Measurements from ENCODE around the gene FBXW12. TPM values are rescaled to one million over a fixed set of nuclear protein-coding genes. Genes with fewer than 3 reads are reported as not detected.

Gene FBXW12
- total and polyA plus RNA-seq, 2 donors (not counting 1 experiment from before 2014, with no cell fraction given): not detected

GRCh38 chr3:48435223-48435595 is 63.2 kb downstream of the FBXW12 start:
- Histone ChIP-seq H3K4me3 (ENCODE audit: control extremely low read depth in 1 of 5, extremely low read depth in 1 of 5, insufficient read depth in 1 of 5, low read depth in 2 of 5, low read length in 4 of 5) (no peak overlapping the region), H3K4me2 (replicated peaks; ENCODE audit: low read depth, low read length, poor library complexity, severe bottlenecking) (no peak overlapping the region), H3K27me3 (replicated peaks in 1 of 4; ENCODE audit: control extremely low read depth in 1 of 4, control insufficient read depth in 3 of 4, insufficient read depth in 4 of 4, low read length in 3 of 4) (no peaks in the 10 kb centered on the region), H3K9me3 (ENCODE audit: control extremely low read depth in 1 of 3, control insufficient read depth in 2 of 3, insufficient read depth in 1 of 3, low read length in 2 of 3) (no peaks in the 10 kb centered on the region), H3K4me1 (ENCODE audit: control insufficient read depth in 2 of 2, insufficient read depth in 2 of 2, low read length in 2 of 2) (peaks cover 10 to 13% of the 10 kb centered on the region in 2 donors), H3K27ac (ENCODE audit: low read length in 2 of 2) (no peak overlapping the region), H2AFZ (ENCODE audit: insufficient read depth, low read depth, low read length, poor library complexity, severe bottlenecking) (no peak overlapping the region), H3K79me2 (ENCODE audit: control insufficient read depth, insufficient read depth, low read length) (peaks cover 30% of the 10 kb centered on the region), H3K36me3 (replicated peaks in 1 of 2; ENCODE audit: control extremely low read depth in 1 of 2, control insufficient read depth in 1 of 2, extremely low read depth in 1 of 2, insufficient read depth in 2 of 2, low read length in 1 of 2) (peaks cover 0 to 16% of the 10 kb centered on the region in 2 experiments), H4K20me1 (ENCODE audit: control insufficient read depth, insufficient read depth, low read length, poor library complexity, severe bottlenecking) (no peaks in the 10 kb centered on the region), H3K9ac (ENCODE audit: low read length) (no peak overlapping the region)
- TF ChIP-seq CTCF (IDR thresholded peaks at IDR 0.05): no peak
- TF ChIP-seq EZH2 (IDR thresholded peaks at IDR 0.05; ENCODE audit: borderline replicate concordance, insufficient read depth, low read depth, low read length, poor library complexity, severe bottlenecking): no peak
- Mint-ChIP-seq H3K4me1 (peaks cover 20% of the 10 kb centered on the region), H3K27ac (no peak overlapping the region), H3K9me3 (ENCODE audit: insufficient read depth) (no peaks in the 10 kb centered on the region), H3K4me3 (no peak overlapping the region), H3K27me3 (no peaks in the 10 kb centered on the region)
- DNase-seq (no peak), ATAC-seq (ENCODE audit: low read depth) (no peak)
- ChIA-PET POLR2A (interaction anchor here (1.3 kb wide), 1 partner anchor 31 kb away, joined by 4 read pairs; a partner anchor contains a TSS), CTCF (interaction anchor here (0.7 to 13.4 kb wide), 31 partner anchors 12 to 247 kb away, joined by 3 to 330 read pairs (median 13); partner anchors contain the start of genes ATRIP, CDC25A, NME6 and PFKFB4)
- WGBS (ENCODE audit: insufficient coverage): 97% methylated on average over 4 of the region's 4 CpGs
- intact Hi-C loops (cut with micrococcal nuclease): no loop called here

GRCh38 chr3:48435774-48436476 is 63.9 kb downstream of the FBXW12 start:
- peak overlapping the region in 1 of 2 donors; percentile 47 for H3K27ac ChIP-seq (ENCODE audit: low read length in 2 of 2)
- CTCF ChIA-PET: interaction anchor here (0.6 to 13.4 kb wide), 69 partner anchors 10 to 656 kb away, joined by 3 to 330 read pairs (median 5); partner anchors contain the start of genes ATRIP, CDC25A, NME6 and PFKFB4
- peak; percentile 90 for DNase-seq

More at GRCh38 chr3:48435774-48436476, 63.9 kb downstream of the FBXW12 start:
- no peaks in the 10 kb centered on the region for H3K9me3 ChIP-seq (ENCODE audit: control extremely low read depth in 1 of 3, control insufficient read depth in 2 of 3, insufficient read depth in 1 of 3, low read length in 2 of 3)
- 72% methylated on average over 5 of the region's 7 CpGs for WGBS (ENCODE audit: insufficient coverage)
- no peak overlapping the region for H3K9ac ChIP-seq (ENCODE audit: low read length)
- Mint-ChIP-seq H3K27ac (no peak overlapping the region), H3K27me3 (no peaks in the 10 kb centered on the region), H3K4me3 (no peak overlapping the region), H3K9me3 (ENCODE audit: insufficient read depth) (no peaks in the 10 kb centered on the region), H3K4me1 (peaks cover 23% of the 10 kb centered on the region)
- POLR2A ChIA-PET: interaction anchor here (0.6 to 1.3 kb wide), 6 partner anchors 30 to 136 kb away, joined by 3 to 5 read pairs (median 4); a partner anchor contains a TSS
- peaks cover 0 to 16% of the 10 kb centered on the region in 2 experiments for H3K36me3 ChIP-seq (replicated peaks in 1 of 2; ENCODE audit: control extremely low read depth in 1 of 2, control insufficient read depth in 1 of 2, extremely low read depth in 1 of 2, insufficient read depth in 2 of 2, low read length in 1 of 2)
- peak; percentile 28 for ATAC-seq (ENCODE audit: low read depth)
- no peaks in the 10 kb centered on the region for H3K27me3 ChIP-seq (replicated peaks in 1 of 4; ENCODE audit: control extremely low read depth in 1 of 4, control insufficient read depth in 3 of 4, insufficient read depth in 4 of 4, low read length in 3 of 4)
- no peaks in the 10 kb centered on the region for H4K20me1 ChIP-seq (ENCODE audit: control insufficient read depth, insufficient read depth, low read length, poor library complexity, severe bottlenecking)
- H3K4me2 ChIP-seq (replicated peaks; ENCODE audit: low read depth, low read length, poor library complexity, severe bottlenecking): no peak overlapping the region
- peak; percentile 99 for TF ChIP-seq CTCF (IDR thresholded peaks at IDR 0.05)
- no peak for TF ChIP-seq EZH2 (IDR thresholded peaks at IDR 0.05; ENCODE audit: borderline replicate concordance, insufficient read depth, low read depth, low read length, poor library complexity, severe bottlenecking)
- H3K4me3 ChIP-seq (ENCODE audit: control extremely low read depth in 1 of 5, extremely low read depth in 1 of 5, insufficient read depth in 1 of 5, low read depth in 2 of 5, low read length in 4 of 5): no peak overlapping the region
- peaks cover 37% of the 10 kb centered on the region for H3K79me2 ChIP-seq (ENCODE audit: control insufficient read depth, insufficient read depth, low read length)
- peak overlapping the region; percentile 23 for H2AFZ ChIP-seq (ENCODE audit: insufficient read depth, low read depth, low read length, poor library complexity, severe bottlenecking)
- peaks cover 10 to 15% of the 10 kb centered on the region in 2 donors for H3K4me1 ChIP-seq (ENCODE audit: control insufficient read depth in 2 of 2, insufficient read depth in 2 of 2, low read length in 2 of 2)
- intact Hi-C loops (cut with micrococcal nuclease): loop anchor here (1.0 kb wide), 4 partner anchors 35 to 204 kb away; no protein-coding TSS in a partner anchor

Data from B cell (primary cell).